Lower leg skin (tissue), 3 donors: ENCODE measurements around the gene GPM6B.

Source experiments
- CTCF ChIP-seq, 3 donors: fragments of 450-650 bp; IDR thresholded peaks; one replicate each; pipeline ENCODE4 v1.5.1; 2016; ENCODE audit warnings: antibody characterized with exemption in 3 of 3, mild to moderate bottlenecking in 3 of 3, moderate library complexity in 2 of 3
- POLR2A ChIP-seq, 2 donors: fragments of 450-650 bp; IDR thresholded peaks; one replicate each; pipeline ENCODE4 v1.6.1; 2016 to 2017; ENCODE audit warnings: antibody characterized with exemption in 2 of 2, mild to moderate bottlenecking in 1 of 2, moderate library complexity in 1 of 2

GRCh38 chrX:13734278-13735172 lies 82.4 kb downstream of the GPM6B start, which contains the start of the genes OFD1 and TRAPPC2:
- TF ChIP-seq CTCF (IDR thresholded peaks at IDR 0.05), result no peak
- TF ChIP-seq POLR2A (IDR thresholded peaks at IDR 0.05), result peak in 1 of 2 donors; percentile 57
